Left kidney (tissue), 2 donors: ENCODE results near the gene MLLT6. TPM values are rescaled to one million over a fixed set of nuclear protein-coding genes. Genes with fewer than 3 reads are reported as not detected.
A peak's percentile ranks its signal among the peaks of the same experiment; 100 is the strongest.

Experiments
- DNase-seq: peaks from one replicate; pipeline ENCODE4 v3.0.0-alpha.2; 2013
- polyA plus RNA-seq: library from polyadenylated mRNA; unstranded; fragments of 120-200 nt; gene quantifications from one replicate; pipeline ENCODE4 v1.2.1, GENCODE V29; 2013; ENCODE audit not compliant: insufficient read length

Gene MLLT6
- polyA plus RNA-seq, 1 donor, result 126 TPM

- no peak for DNase-seq
Observed at GRCh38 chr17:38740806-38741205, 35.7 kb downstream of the MLLT6 start.

GRCh38 chr17:38741461-38741860, 36.4 kb downstream of the MLLT6 start:
- no peak for DNase-seq

- DNase-seq, result no peak
Observed at GRCh38 chr17:38741921-38742410, 36.9 kb downstream of the MLLT6 start.

GRCh38 chr17:38742411-38743308, 37.6 kb downstream of the MLLT6 start:
- no peak for DNase-seq

- no peak for DNase-seq
Observed at GRCh38 chr17:38743556-38744171, 38.6 kb downstream of the MLLT6 start.

GRCh38 chr17:38745545-38745944, 40.5 kb downstream of the MLLT6 start:
- no peak for DNase-seq

GRCh38 chr17:38746004-38746848, 41.2 kb downstream of the MLLT6 start:
- no peak for DNase-seq

GRCh38 chr17:38746849-38747462, 41.9 kb downstream of the MLLT6 start:
- DNase-seq, result no peak

GRCh38 chr17:38747463-38748148, 42.5 kb downstream of the MLLT6 start:
- no peak for DNase-seq

GRCh38 chr17:38748149-38748891, 43.2 kb downstream of the MLLT6 start, which contains the start of gene PCGF2:
Gene PCGF2 (minus strand): TSS chr17:38748336. CDS start chr17:38740402, 7,934 bp downstream.
- DNase-seq, result peak; percentile 97

GRCh38 chr17:38748892-38749222, 43.8 kb downstream of the MLLT6 start:
- no peak for DNase-seq

- DNase-seq, result peak; percentile 83
Observed at GRCh38 chr17:38749223-38750043, 44.4 kb downstream of the MLLT6 start.

GRCh38 chr17:38750044-38750311, 44.9 kb downstream of the MLLT6 start:
- no peak for DNase-seq

- DNase-seq, result no peak
Observed at GRCh38 chr17:38750312-38751121, 45.4 kb downstream of the MLLT6 start.

GRCh38 chr17:38751144-38751807, 46.2 kb downstream of the MLLT6 start:
- DNase-seq, result no peak

- DNase-seq, result peak; percentile 82
Observed at GRCh38 chr17:38751808-38752307, 46.8 kb downstream of the MLLT6 start.

- peak; percentile 99 for DNase-seq
Observed at GRCh38 chr17:38752308-38753070, 47.4 kb downstream of the MLLT6 start, which contains the start of gene PSMB3. Gene PSMB3 (plus strand): TSS chr17:38752741. CDS start chr17:38752827, 86 bp downstream.
